C4-2B (cell line): Measurements from ENCODE around the gene LRIG1.

Experiments
- H3K27ac ChIP-seq: fragments of 450-650 bp; 2 replicates; pipeline ENCODE4 v1.5.1; 2017
- CTCF ChIP-seq: fragments of 450-650 bp; conservative IDR thresholded peaks from 2 replicates; pipeline ENCODE4 v1.5.1; 2017; ENCODE audit warnings: mild to moderate bottlenecking
- ZFX ChIP-seq: fragments of 450-650 bp; IDR thresholded peaks from 2 replicates; pipeline ENCODE4 v1.6.1; 2017

Gene LRIG1

GRCh38 chr3:66376568-66376967 is 124.3 kb downstream of the LRIG1 start:
- no peak overlapping the region for H3K27ac ChIP-seq
- no peak for TF ChIP-seq ZFX
- TF ChIP-seq CTCF: no peak

- TF ChIP-seq ZFX: no peak
- peak; percentile 62 for TF ChIP-seq CTCF
Observed at GRCh38 chr3:66372681-66373350, 128.0 kb downstream of the LRIG1 start.

GRCh38 chr3:66371432-66371831 is 129.4 kb downstream of the LRIG1 start:
- TF ChIP-seq CTCF (no peak), ZFX (no peak)

More at GRCh38 chr3:66372681-66373350, 128.0 kb downstream of the LRIG1 start:
- no peak overlapping the region for H3K27ac ChIP-seq

GRCh38 chr3:66370179-66370578 is 130.6 kb downstream of the LRIG1 start:
- TF ChIP-seq CTCF (no peak), ZFX (no peak)
- H3K27ac ChIP-seq: no peak overlapping the region

More at GRCh38 chr3:66371432-66371831, 129.4 kb downstream of the LRIG1 start:
- no peak overlapping the region for H3K27ac ChIP-seq

GRCh38 chr3:66367979-66368378 is 132.8 kb downstream of the LRIG1 start:
- TF ChIP-seq ZFX: no peak
- TF ChIP-seq CTCF: no peak
- H3K27ac ChIP-seq: no peak overlapping the region

- no peak overlapping the region for H3K27ac ChIP-seq
- no peak for TF ChIP-seq CTCF
- no peak for TF ChIP-seq ZFX
Observed at GRCh38 chr3:66366747-66367146, 134.1 kb downstream of the LRIG1 start.

- TF ChIP-seq ZFX: no peak
- no peak for TF ChIP-seq CTCF
- H3K27ac ChIP-seq: no peak overlapping the region
Observed at GRCh38 chr3:66365080-66365479, 135.7 kb downstream of the LRIG1 start.
